K562 (cell line): Measurements from ENCODE around the gene NDUFA7.

ENCODE experiments used
- POLR2A ChIP-seq: fragments of 450-650 bp; conservative IDR thresholded peaks from 2 replicates; pipeline ENCODE4 v1.6.1; 2016
- SRSF3 ChIP-seq: fragments of 200-400 bp; formaldehyde crosslinking; IDR thresholded peaks from 2 replicates; pipeline ENCODE4 v1.6.1; 2016; ENCODE audit warnings: mild to moderate bottlenecking, low read length, moderate library complexity; ENCODE audit not compliant: insufficient read depth
- TBP ChIP-seq: optimal IDR thresholded peaks from 2 replicates; pipeline ENCODE3; 2011; ENCODE audit warnings: low read depth, low read length, improper control_type of control experiment
- ZNF124 ChIP-seq: sonication (generic); formaldehyde crosslinking; IDR thresholded peaks from 2 replicates; pipeline ENCODE4 v1.8.1; 2022; ENCODE audit warnings: missing genetic modification reagents
- TF ChIP-seq, protein P1 (sequence below): sonication (generic); formaldehyde crosslinking; IDR thresholded peaks from 2 replicates; pipeline ENCODE4 v1.5.0; 2020; ENCODE audit warnings: missing genetic modification reagents

DNA sequence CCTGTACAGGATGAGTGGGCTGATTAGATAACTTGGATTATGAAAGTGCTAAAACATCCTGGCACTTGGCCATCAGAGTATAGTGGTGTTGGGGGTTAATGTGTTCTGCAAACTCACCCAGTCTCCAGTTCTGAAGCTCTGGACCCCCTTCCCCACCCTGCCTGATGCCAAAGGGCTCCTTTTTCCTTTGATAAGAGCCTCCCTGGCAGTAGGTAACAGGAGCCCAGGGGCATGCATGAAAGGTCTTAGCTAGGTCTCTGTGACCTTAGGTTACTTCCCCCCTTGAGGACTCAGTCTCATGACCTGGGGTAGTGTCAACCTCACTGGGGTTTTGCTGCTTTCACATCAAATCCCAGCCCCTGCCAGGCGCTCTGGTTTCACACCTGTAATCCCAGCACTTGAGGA is 2.6 kb upstream of the NDUFA7 start:
- TF ChIP-seq POLR2A (no peak), TBP (no peak), ZNF124 (no peak), SRSF3 (no peak)
- TF ChIP-seq, protein P1, sequence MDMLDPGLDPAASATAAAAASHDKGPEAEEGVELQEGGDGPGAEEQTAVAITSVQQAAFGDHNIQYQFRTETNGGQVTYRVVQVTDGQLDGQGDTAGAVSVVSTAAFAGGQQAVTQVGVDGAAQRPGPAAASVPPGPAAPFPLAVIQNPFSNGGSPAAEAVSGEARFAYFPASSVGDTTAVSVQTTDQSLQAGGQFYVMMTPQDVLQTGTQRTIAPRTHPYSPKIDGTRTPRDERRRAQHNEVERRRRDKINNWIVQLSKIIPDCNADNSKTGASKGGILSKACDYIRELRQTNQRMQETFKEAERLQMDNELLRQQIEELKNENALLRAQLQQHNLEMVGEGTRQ (CRISPR knock-in tag): no peak
